HG02610 (cell line): Measurements from ENCODE around the gene GPC5.
"Not testable (repeated sequence)": the region's sequence is repeated elsewhere in the genome, so short reads cannot be mapped to it uniquely, and the experiment has no call there.

Experiments
- ATAC-seq: cut with Tn5 transposase; IDR thresholded peaks from one replicate; pipeline ENCODE4 v1.9.1; 2021; ENCODE audit warnings: mild to moderate bottlenecking, moderate library complexity; ENCODE audit not compliant: unreplicated experiment

GPC5 gene

DNA sequence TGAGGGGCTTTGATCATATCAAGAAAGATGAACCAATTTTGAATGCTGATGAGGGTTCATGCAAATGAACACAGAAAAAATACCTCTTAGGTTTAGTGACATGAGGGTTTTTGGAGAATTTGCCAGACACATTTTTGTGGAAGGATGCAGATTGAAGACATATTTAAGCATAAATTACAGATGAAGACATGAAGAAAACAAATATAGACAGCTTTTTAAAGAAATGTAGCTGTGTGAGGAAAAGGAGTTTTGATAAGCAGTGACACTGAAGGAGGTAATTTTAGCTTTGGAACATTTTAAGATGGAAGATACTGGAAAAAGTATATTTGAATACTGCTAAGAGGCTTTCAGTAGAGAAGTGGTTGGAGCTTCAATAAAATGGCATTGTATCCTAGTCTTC is 1017.4 kb downstream of the GPC5 start:
- no peak for ATAC-seq

DNA sequence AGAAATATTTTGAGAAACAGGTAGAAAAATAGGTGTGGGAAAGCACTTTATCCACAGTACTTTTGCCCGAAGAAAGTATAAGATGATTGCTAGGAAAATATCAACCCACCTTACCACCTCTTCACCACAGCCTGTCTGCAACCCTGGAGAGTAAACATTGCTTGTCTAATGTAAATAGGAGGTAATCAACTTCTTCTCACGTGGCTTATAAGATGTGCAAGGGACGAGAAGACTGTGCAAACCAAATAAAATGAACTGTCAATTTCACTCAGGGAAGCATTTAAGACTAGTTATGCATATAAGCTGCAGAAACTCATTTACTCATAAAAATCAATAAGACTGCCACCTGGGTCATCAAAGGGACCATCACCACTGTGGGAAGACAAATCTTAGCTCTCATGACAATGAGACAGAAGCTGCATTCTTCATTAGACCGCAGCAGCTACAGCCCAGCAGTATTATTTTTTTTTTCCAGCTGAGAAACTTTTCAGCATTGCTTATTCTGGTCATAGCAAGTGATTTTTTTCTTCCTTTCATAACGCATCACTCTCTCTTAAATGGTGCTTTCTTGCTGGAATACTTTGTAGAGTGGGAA is 1020.5 kb downstream of the GPC5 start:
- ATAC-seq = no peak

DNA sequence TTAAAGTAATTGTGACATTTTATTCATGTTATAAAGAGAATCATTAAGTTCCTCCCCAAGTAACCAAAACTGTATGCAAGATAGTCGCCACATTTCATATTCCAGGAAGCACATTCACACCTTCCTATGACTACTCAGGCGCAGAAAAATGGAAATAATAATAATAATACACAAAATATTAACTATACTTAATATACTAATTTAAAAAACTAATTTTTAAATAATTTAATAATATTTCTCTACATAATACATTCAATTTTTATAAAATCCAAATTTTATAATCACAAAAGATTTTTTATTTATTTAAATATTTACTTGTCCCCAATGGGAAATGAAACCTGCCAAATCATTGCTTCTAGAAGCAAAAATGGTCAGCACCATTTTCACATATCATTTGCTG is 1030.8 kb downstream of the GPC5 start:
- ATAC-seq = no peak

DNA sequence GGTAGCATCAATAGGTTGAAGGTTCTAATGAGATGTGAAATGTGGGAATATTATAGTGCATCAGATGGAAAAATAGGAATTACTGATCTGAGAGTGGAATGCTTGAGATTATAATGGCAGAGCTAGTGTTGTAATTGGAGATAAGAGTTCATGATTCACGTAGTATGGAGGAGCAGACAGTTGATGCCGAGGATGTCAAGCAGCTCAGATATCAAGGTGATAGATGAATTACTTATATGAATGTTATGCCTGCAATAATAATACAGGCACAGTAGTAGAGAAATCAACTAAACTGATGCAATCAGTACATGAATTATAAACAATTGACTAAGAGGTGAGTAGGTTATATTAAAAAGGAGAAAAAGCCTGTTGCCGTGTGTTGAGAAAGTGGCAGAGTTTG is 1035.0 kb downstream of the GPC5 start:
- no peak for ATAC-seq

DNA sequence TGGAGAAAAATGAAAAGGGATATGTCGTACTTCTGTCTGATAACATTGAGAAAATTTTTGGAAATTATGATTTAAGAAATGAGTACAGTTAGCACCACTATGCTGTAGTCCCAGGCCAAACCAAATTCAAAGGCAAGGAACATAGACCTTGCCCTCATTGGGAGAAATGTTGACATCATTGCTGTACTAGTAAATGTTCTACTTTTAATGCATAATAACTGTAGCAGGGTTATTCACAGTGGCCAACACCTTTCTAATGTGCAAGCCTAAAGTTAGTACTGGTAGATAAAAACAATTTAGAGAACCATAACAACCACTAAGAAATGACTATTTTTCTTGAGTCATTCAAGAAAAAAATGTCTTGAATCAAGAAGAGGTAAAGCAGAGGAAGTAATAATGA is 1035.5 kb downstream of the GPC5 start:
- ATAC-seq = no peak

DNA sequence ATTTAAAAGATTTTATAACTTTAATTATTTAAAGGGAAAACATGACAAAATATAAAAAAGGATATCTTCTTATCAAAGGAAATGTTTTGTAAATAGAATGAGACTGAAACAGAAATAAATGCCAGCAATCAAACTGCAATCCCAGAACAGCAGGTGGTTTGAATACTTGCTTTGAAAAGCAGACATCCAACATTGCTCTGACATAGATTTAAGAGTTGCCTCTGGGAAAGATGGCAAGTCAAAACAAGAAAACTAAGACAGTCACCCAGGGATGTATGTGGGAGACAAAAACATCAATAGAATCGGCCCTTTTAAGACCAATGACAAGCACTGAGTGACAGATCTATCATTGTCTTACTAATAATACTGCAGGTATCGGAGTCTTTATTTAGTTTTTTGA is 1038.5 kb downstream of the GPC5 start:
- ATAC-seq = no peak

DNA sequence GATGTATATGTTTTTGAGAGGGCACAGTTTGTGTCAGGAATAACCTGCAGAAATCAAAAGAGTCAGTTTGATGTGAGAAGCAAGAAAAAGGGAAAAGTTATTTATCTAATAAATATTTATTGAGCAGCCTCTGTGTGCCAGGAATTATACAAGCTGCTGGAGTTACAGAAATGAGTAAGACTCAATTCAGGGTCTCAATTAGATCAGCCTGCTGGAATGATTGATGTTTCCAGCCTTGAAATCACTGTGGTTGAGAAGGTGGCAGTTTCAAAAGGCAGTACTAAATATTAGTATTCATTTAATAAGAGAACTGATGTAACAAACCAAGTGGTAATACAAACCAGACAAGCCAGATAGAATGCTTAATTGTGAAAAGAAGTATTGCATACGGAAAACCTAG is 1045.8 kb downstream of the GPC5 start:
- ATAC-seq = no peak

DNA sequence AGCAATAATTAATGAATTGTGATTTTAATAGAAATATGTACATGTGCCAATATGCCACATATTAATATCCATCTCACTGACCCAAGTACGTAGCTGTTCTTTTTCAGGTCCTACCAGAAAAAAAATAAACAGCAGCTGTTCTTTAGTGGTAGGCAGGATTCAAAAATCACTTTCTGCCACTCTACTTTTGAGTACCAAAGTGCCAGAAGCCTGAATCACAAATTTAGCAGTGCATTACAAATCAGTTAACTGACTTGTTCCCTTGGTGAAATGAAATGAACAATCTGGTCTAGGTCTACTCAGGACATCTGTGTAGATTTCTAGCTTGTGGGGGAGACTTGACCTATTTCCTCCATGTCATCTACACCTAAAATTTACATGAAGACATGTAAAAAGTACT is 1052.6 kb downstream of the GPC5 start:
- ATAC-seq = no peak

DNA sequence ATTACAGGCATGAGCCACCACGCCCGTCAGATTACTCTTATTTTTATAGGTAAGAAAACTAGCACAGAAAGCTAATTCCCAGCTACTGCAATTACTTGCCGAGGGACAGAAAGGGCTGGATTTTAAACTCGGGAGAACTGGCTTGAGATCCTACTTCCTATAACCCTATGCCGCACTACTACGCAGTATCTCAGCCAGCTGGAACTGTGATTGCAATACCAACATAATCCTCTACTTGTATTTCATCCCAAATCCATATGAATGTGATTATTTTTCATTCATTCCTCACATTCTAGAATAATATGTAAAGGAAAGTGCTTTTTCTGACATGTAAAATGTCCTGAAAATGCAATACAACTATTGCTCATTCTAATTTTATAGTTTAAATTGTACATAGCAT is 1054.4 kb downstream of the GPC5 start:
- no peak for ATAC-seq

DNA sequence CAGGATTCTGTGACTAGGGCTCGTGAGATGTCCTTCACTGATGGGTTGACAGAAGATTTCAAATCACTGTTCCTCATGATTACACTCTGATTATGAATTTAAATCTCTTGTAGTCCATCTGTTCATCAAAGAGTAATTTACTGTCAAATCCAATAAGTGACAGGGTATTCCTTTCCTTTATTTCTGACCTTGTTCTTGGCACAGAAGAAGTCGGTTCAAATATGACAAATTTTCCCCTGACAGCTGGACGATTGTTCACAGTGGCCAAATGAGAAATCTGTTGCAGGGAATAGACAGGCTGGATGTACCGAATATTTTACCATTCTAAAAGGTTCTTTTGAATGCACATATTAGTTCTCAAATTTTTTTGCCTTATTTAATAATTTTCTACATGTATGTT is 1060.9 kb downstream of the GPC5 start:
- no peak for ATAC-seq

DNA sequence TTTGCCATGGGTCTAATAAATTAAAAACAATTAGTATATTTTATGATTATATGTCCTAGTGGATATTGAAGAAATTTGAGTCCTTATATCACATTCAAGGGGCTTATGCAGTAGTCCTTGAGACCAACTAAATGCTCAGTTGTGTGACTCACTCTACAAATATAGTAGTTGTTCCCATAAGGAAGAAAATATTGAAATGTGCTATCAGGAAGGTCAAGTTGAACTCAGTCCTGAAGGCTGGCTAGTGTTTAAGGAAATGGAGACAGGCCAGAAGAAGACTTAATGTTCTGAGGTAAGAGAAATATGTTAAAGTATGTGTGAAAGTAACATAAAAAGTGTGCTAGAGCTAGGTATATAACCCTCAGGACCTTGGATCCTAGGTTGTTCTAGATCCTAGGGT is 1062.1 kb downstream of the GPC5 start:
- ATAC-seq = no peak

DNA sequence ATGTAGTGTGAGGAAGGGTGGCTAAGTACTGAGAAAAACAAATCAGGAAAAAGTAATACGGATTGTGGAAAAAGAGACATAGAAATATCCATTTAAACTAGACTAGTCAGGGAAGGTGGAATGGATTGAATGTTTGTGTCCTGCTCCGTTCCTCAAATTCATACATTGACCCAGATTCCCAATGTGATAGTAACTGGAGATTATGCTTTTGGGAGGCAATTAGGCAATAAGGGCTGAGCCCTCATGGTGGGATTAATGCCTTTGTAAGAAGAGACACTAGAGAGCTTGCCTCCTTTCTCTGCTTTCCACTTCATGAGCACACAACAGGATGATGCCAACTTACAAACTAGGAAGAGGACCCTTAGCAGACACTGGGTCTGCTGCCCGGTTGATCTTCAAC is 1063.0 kb downstream of the GPC5 start:
- ATAC-seq = no peak

DNA sequence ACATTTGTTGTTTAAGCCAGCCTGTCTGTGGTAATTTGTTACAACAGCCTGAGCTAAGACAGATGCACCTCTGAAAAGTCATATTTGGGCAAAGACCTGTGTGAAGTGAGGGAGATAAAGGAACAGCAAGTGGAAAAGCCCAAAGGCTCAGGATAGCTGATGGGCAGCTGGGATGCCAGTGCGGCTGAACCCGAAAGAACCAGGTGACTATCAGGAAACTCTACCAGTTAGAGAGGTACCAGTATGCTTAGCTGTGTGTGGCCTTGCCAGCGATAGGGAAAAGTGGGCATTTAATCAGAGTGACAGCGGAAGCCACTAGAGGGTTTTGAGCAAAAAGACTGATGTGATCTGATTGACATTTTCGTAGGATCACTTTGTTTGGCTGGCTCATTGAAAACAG is 1063.4 kb downstream of the GPC5 start:
- no peak for ATAC-seq

DNA sequence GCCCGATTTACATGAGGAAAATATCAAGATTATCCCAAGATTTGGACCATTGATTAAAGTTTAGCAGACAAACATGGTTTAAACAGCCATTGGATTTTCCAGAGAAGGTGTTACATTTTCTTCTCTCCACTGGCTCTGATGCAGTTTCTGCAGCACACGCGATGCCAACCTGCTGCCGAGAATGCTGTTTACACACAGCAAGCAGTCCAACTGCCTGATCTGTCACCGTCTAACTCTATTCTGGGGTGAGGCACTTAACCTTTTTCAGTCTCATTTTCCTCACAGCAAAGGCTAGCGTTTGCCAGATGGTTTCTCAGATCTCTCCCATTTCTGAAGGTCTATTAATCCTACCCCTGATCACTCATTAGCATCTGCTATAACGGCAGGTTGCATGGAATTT is 1064.7 kb downstream of the GPC5 start:
- no peak for ATAC-seq

DNA sequence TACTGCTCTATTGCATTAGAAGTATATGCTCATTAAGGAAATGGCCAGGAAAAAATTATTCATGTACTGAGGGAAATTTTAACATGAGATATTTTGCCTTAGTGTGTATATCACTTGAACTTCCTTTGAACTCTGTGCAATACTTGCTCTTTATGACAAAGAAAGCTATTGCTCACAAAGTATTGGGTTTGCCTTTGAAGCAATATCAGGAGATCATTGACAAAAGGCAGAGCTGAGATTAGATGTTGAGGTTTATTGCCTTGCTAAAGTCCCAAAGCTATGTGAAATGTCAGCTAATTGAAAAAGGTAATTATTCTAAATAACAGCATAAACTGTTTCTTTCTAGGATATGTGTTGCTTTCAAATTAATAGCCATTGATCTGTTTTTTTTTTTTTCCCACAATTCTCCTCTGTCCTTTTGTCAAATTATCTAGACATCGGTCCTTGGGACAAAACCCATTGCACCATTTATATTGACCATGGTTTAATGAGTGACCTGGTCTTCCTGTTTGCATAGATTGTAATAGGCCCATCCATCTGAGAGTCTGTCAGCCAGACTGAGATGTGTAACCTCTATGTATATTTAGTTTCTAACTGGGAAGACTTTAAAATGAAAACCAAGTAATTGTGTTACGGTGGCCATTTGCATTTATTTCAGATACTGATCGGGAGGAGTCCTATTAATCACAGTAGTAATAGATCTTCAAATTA is 1075.5 kb downstream of the GPC5 start:
- no peak for ATAC-seq

DNA sequence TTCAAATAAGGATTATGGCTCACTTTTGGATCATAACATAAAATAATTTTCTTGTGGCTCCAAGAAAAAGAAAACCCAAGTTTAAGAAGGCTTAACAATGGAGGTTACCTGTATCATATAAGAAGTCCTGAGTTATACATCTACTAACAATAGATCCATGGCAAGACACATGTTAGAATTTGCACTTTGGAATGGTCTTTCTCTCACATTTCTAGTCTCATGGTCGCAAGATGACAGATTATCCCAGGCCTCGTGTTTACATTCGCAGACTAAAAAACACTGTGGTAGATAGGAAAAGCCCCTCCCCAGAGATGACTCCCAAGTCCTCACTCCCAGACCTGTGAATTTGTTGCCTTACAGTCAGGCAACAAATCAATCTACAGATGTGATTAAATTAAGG is 1082.0 kb downstream of the GPC5 start:
- ATAC-seq = no peak

DNA sequence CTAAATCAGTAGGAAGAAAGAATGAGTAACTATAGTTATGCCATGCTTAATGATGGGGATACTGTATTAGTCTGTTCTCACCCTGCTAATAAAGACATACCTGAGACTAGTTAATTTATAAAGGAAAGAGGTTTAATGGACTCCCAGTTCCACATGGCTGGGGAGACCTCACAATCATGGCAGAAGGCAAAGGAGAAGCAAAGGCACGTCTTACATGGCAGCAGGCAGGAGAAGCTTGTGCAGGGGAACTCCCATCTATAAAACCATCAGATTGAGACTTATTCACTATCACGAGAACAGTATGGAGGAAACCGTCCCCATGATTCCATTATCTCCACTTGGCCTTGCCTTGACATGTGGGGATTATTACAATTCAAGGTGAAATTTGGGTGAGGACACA is 1084.4 kb downstream of the GPC5 start:
- not testable (repeated sequence) for ATAC-seq

DNA sequence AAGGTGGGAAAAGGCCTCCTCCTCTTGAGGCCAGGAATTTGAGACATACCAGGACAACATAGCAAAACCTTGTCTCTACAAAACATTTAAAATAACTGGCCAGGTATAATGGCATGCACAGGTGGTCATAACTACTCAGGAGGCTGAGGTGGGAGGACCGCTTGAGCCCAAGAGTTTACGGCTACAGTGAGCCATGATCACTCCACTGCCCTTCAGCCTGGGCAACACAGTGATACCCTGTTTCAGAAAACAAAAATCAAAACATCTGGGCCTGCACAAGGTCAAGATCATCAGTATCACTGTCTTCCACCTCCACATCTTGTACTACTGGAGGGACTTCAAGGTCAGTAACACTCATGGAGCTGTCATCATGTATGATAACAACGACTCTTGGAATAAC is 1085.5 kb downstream of the GPC5 start:
- no peak for ATAC-seq

DNA sequence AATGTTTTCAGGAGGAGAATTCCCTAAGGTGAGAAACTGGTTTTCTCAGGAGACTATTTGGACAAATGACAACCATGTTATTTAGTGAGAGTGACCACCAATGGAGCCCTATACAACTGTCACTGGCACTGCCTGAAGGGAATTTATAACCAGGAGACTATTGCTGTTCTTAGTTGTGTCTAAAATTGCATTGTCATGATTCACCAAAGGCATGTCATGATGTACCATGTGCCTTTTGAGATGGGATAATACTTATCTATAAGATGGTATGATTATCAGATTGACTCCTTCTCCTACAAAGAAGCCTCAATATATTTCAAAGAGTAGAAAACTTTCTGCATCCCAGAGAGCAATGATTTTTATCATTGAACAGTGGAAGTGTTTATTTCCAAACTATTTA is 1088.8 kb downstream of the GPC5 start:
- no peak for ATAC-seq

DNA sequence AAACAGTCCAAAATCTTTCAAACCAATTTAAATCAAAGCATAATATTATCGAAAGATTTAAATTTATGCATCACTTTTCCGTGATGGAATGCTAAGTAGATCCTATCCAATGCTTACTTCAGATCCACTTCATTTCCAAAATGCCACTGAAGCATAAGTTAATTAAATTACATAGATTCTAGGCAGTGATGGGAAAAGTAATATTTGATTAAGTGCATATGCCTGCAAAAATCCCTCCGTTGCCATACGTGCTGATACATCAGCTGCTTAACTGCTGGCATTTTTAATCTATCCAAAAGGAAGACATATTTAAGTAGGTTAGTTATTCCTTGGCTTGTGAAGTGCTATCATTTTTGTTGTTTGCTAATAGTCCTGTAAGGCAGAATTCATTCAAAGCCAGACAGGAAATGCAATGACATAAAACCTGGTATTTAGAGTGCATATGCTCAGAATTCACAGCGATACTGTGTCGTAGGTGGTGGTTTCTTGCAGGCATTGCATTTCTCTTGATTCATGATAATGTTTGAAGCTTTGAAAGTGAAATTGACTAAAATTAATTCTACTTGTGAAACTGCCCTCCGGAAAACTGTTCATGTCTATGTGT is 1089.9 kb downstream of the GPC5 start:
- no peak for ATAC-seq

DNA sequence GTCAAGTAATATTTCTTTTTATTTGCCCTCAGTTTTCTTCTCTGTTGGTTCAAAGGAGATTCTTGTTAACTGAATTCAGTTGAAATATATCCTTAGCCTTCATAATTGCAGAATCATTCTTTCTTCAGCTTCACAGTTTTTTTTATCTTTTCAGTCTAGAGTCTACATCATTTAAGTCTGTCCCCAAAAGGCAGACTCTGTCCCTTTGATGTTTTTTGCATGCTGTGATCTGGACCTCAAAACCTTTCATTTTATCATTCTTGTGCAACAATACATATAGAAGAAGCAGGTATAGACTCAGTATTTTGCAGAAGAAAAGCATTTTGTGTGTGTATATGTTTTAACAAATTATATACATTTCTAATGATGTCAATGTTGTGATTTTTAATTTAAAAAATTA is 1093.4 kb downstream of the GPC5 start:
- ATAC-seq = no peak

DNA sequence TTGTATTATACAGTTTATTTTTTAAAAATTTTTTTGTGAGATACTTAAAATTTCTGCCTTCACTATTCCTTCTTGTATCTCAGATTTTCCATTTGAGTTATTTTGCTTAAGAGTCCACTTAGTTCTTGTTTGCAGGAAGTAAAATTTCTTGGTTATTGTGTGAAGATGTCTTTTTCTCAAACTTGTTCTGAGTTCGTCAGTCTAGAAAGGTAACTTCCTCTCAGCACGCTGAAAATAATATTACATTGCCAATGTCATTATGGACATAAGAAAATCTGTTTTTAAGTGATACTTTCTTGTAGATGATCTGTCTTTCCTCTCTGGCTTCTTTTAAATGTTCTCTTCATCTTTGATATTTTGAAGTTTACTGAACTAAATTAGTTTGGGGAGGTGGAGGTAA is 1096.5 kb downstream of the GPC5 start:
- no peak for ATAC-seq

DNA sequence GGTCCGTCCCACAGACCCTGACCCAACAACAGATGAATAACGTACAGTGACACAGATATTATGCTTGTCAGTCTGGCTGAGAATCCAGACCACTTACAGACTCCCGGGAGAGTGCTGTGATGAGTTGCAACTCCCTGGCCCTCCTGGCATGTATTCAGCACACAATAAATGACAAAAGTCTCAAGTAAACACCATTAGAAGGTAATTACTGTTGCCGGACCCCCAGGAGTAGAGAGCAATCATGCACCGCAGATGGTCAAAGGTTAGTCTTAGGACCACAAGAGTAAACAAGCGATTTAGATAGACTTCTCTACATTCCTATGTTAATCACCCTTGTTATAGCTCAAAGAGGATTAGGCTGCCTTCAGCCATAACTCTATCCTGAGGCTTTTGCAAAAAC is 1101.8 kb downstream of the GPC5 start:
- no peak for ATAC-seq
